Esophagus squamous epithelium (tissue), 5 donors: ENCODE data around the gene KCNMB2. TPM values are rescaled to one million over a fixed set of nuclear protein-coding genes. Genes with fewer than 3 reads are reported as not detected.

Source experiments
- DNase-seq: peaks from one replicate; lab custom pipeline; 2025; lab: John Stamatoyannopoulos, UW
- H3K27ac ChIP-seq, 4 donors: fragments of 200-600 bp; sonication (generic); one replicate each; pipeline ENCODE4 v1.5.1; 2016 to 2019; ENCODE audit warnings: mild to moderate bottlenecking in 1 of 4
- H3K27me3 ChIP-seq, 4 donors: fragments of 200-600 bp; sonication (generic); 1 replicate in 3 of 4; 2 replicates in 1 of 4; pipeline versions ENCODE4 v1.5.1 to v1.6.0; 2017 to 2021; ENCODE audit warnings: antibody characterized with exemption in 1 of 4
- H3K36me3 ChIP-seq, 3 donors: fragments of 200-600 bp; sonication (generic); one replicate each; pipeline ENCODE4 v1.5.1; 2016 to 2019
- H3K4me1 ChIP-seq, 3 donors: fragments of 200-600 bp; sonication (generic); one replicate each; pipeline ENCODE4 v1.5.1; 2017 to 2019
- H3K4me3 ChIP-seq, 4 donors: fragments of 200-600 bp; sonication (generic); 1 replicate in 3 of 4; 2 replicates in 1 of 4; pipeline ENCODE4 v1.5.1; 2016 to 2019; ENCODE audit warnings: mild to moderate bottlenecking in 2 of 4, moderate library complexity in 1 of 4
- H3K9me3 ChIP-seq, 3 donors: fragments of 200-600 bp; sonication (generic); one replicate each; pipeline ENCODE4 v1.5.1; 2016 to 2019
- CTCF ChIP-seq, 6 experiments: fragments of 450-650 bp in 4 of 6; fragments of 200-600 bp in 2 of 6; sonication (generic) in 2 of 6; IDR thresholded peaks; one replicate each; pipeline ENCODE4 v1.5.1; 2016 to 2019; ENCODE audit warnings: antibody characterized with exemption in 6 of 6, mild to moderate bottlenecking in 4 of 6, moderate library complexity in 4 of 6
- POLR2A ChIP-seq, 4 donors: fragments of 450-650 bp; IDR thresholded peaks; one replicate each; pipeline ENCODE4 v1.6.1; 2017; ENCODE audit warnings: antibody characterized with exemption in 4 of 4, mild to moderate bottlenecking in 4 of 4, moderate library complexity in 3 of 4
- WGBS, 2 donors: methylation state at CpG; one replicate each; pipeline ENCODE4 v1.1.5; 2018; 5-methylcytosine and 5-hydroxymethylcytosine counted together
- intact Hi-C: fragments of 100-400 bp; cut with DNase I; formaldehyde crosslinking; loops from one replicate; pipeline ENCODE4 v1.15.0; 2022
- total RNA-seq, 4 donors: library from RNA; depleted of rRNA; stranded (reverse); fragments of >200 nt; gene quantifications; one replicate each; pipeline ENCODE4 v1.1.0, GENCODE V29; 2016
- donor health status: DM: yes; HTN: yes; CAD: no.

The KCNMB2 gene
- total RNA-seq, 4 donors from 2014 or later: 0.19 TPM; not detected in 3

- Histone ChIP-seq H3K27me3 (no peaks in the 10 kb centered on the region), H3K9me3 (no peaks in the 10 kb centered on the region), H3K4me3 (no peak overlapping the region), H3K27ac (no peak overlapping the region), H3K36me3 (no peaks in the 10 kb centered on the region), H3K4me1 (peaks cover 11 to 45% (median 13%) of the 10 kb centered on the region in 3 donors)
- intact Hi-C loops: no loop called here
- no peak for DNase-seq
- WGBS, 2 donors: 32% methylated on average over 6 of the region's 6 CpGs
- no peak for TF ChIP-seq POLR2A (IDR thresholded peaks at IDR 0.05)
- TF ChIP-seq CTCF (IDR thresholded peaks at IDR 0.05): no peak
These were observed 172.8 kb downstream of the KCNMB2 start for GRCh38 chr3:178709051-178709450.

GRCh38 chr3:178711753-178712152 is 175.5 kb downstream of the KCNMB2 start:
- no peak overlapping the region for H3K27ac ChIP-seq
- WGBS, 2 donors: 42 to 68% methylated on average over 3 of the region's 3 CpGs

GRCh38 chr3:178712247-178712646 is 176.0 kb downstream of the KCNMB2 start:
- no peak for DNase-seq
- no peaks in the 10 kb centered on the region for H3K36me3 ChIP-seq
- intact Hi-C loops: no loop called here

More at GRCh38 chr3:178711753-178712152, 175.5 kb downstream of the KCNMB2 start:
- Histone ChIP-seq H3K4me1 (peaks cover 4 to 51% (median 7%) of the 10 kb centered on the region in 3 donors), H3K4me3 (no peak overlapping the region), H3K9me3 (no peaks in the 10 kb centered on the region), H3K36me3 (no peaks in the 10 kb centered on the region), H3K27me3 (no peaks in the 10 kb centered on the region)
- intact Hi-C loops: no loop called here
- TF ChIP-seq CTCF (IDR thresholded peaks at IDR 0.05) (no peak), POLR2A (IDR thresholded peaks at IDR 0.05) (no peak)
- DNase-seq: no peak

GRCh38 chr3:178714925-178715832 is 178.9 kb downstream of the KCNMB2 start:
- H3K9me3 ChIP-seq: no peaks in the 10 kb centered on the region
- H3K4me3 ChIP-seq: no peak overlapping the region
- no peaks in the 10 kb centered on the region for H3K27me3 ChIP-seq
- DNase-seq: no peak
- WGBS, 2 donors: 37 to 44% methylated on average over 4 of the region's 4 CpGs
- no peaks in the 10 kb centered on the region for H3K36me3 ChIP-seq
- intact Hi-C loops: no loop called here
- H3K4me1 ChIP-seq: peaks cover 0 to 43% (median 0%) of the 10 kb centered on the region in 3 donors
- H3K27ac ChIP-seq: peak overlapping the region in 3 of 4 donors; percentile 53 to 75 (median 66)
- TF ChIP-seq CTCF (IDR thresholded peaks at IDR 0.05) (no peak), POLR2A (IDR thresholded peaks at IDR 0.05) (no peak)

More at GRCh38 chr3:178712247-178712646, 176.0 kb downstream of the KCNMB2 start:
- Histone ChIP-seq H3K4me3 (no peak overlapping the region), H3K27ac (no peak overlapping the region), H3K4me1 (peaks cover 0 to 51% (median 5%) of the 10 kb centered on the region in 3 donors), H3K9me3 (no peaks in the 10 kb centered on the region), H3K27me3 (no peaks in the 10 kb centered on the region)
- 84 to 89% methylated on average over 5 of the region's 5 CpGs for WGBS, 2 donors
- TF ChIP-seq POLR2A (IDR thresholded peaks at IDR 0.05) (no peak), CTCF (IDR thresholded peaks at IDR 0.05) (no peak)

GRCh38 chr3:178718995-178719635 is 182.9 kb downstream of the KCNMB2 start:
- Histone ChIP-seq H3K4me1 (peaks cover 0 to 39% (median 0%) of the 10 kb centered on the region in 3 donors), H3K27ac (no peak overlapping the region), H3K9me3 (no peaks in the 10 kb centered on the region), H3K4me3 (no peak overlapping the region), H3K36me3 (no peaks in the 10 kb centered on the region), H3K27me3 (no peaks in the 10 kb centered on the region)
- intact Hi-C loops: no loop called here
- TF ChIP-seq POLR2A (IDR thresholded peaks at IDR 0.05) (no peak), CTCF (IDR thresholded peaks at IDR 0.05) (no peak)
- WGBS, 2 donors: 85 to 93% methylated on average over 1 of the region's 1 CpG
- DNase-seq: no peak
